ENCODE data around the gene SYNE1. TPM values are rescaled to one million over a fixed set of nuclear protein-coding genes. Genes with fewer than 3 reads are reported as not detected.
A peak's percentile ranks its signal among the peaks of the same experiment; 100 is the strongest.

The SYNE1 gene
- total and polyA plus RNA-seq, 7 donors, result 6.0 to 74.6 (median 16.5) TPM

DNA sequence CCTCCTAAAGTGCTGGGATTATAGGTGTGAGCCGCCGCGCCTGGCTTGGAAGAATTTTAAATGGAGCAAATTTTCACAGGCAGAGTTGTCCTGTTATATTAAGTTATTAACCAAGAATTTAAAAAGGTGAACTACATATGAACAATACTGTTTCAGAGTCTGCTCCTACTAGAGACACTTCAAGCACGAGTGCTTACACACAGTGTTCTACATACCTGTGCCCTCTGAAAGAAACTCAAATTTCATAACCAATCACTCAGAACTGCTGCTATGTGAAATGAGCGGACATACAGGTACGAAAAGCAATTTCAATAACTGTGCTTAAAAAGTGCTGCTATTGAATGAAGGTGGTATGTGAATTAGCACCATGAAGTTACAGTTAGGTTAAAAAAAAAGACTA, 262.0 kb downstream of the SYNE1 start:
- H3K27me3 ChIP-seq (ENCODE audit: insufficient read depth in 3 of 3, low read length in 2 of 3), result no peaks in the 10 kb centered on the region
- TF ChIP-seq, protein P1, sequence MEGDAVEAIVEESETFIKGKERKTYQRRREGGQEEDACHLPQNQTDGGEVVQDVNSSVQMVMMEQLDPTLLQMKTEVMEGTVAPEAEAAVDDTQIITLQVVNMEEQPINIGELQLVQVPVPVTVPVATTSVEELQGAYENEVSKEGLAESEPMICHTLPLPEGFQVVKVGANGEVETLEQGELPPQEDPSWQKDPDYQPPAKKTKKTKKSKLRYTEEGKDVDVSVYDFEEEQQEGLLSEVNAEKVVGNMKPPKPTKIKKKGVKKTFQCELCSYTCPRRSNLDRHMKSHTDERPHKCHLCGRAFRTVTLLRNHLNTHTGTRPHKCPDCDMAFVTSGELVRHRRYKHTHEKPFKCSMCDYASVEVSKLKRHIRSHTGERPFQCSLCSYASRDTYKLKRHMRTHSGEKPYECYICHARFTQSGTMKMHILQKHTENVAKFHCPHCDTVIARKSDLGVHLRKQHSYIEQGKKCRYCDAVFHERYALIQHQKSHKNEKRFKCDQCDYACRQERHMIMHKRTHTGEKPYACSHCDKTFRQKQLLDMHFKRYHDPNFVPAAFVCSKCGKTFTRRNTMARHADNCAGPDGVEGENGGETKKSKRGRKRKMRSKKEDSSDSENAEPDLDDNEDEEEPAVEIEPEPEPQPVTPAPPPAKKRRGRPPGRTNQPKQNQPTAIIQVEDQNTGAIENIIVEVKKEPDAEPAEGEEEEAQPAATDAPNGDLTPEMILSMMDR (IDR thresholded peaks at IDR 0.05), result no peak
- peaks cover 5% of the 10 kb centered on the region for H3K4me1 ChIP-seq
- intact Hi-C loops (cut with DNase I), result no loop called here
- no peaks in the 10 kb centered on the region for H3K9me3 ChIP-seq
- H3K4me3 ChIP-seq, result no peak overlapping the region
- WGBS, 3 donors, result 95 to 98% (median 97%) methylated on average over 6 of the region's 6 CpGs
- no peak for ATAC-seq
- peaks cover 2 to 56% of the 10 kb centered on the region in 2 donors for H3K36me3 ChIP-seq (ENCODE audit: insufficient read depth in 1 of 2, low read depth in 1 of 2)
- no peak overlapping the region for H3K27ac ChIP-seq
- no peak for DNase-seq

DNA sequence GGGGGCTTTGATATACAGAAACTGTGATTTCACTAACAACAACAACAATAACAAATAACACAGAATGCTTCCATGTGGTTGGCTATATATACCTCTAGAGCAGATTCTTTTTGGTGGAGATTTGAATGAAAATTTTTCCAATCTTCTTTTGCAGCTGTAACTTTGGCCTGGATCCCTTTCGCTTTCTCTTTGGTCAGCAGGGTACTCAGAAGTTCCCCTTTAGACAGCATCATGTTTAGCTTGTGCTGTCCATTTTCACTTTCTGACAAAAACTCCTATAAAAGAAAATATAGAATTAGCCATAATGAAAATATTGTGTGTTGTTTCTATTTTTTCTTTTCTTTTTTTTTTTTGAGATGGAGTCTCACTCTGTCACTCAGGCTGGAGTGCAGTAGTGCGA, 264.2 kb downstream of the SYNE1 start:
- H3K4me3 ChIP-seq, result no peak overlapping the region
- H3K36me3 ChIP-seq (ENCODE audit: insufficient read depth in 1 of 2, low read depth in 1 of 2), result peaks cover 2 to 62% of the 10 kb centered on the region in 2 donors
- DNase-seq (no peak), ATAC-seq (no peak)
- intact Hi-C loops (cut with DNase I), result no loop called here
- H3K9me3 ChIP-seq, result no peaks in the 10 kb centered on the region
- peaks cover 15% of the 10 kb centered on the region for H3K4me1 ChIP-seq
- WGBS, 3 donors, result 97 to 99% (median 98%) methylated on average over 2 of the region's 2 CpGs
- TF ChIP-seq, protein P1 (IDR thresholded peaks at IDR 0.05), result no peak
- H3K27ac ChIP-seq, result no peak overlapping the region
- no peaks in the 10 kb centered on the region for H3K27me3 ChIP-seq (ENCODE audit: insufficient read depth in 3 of 3, low read length in 2 of 3)

DNA sequence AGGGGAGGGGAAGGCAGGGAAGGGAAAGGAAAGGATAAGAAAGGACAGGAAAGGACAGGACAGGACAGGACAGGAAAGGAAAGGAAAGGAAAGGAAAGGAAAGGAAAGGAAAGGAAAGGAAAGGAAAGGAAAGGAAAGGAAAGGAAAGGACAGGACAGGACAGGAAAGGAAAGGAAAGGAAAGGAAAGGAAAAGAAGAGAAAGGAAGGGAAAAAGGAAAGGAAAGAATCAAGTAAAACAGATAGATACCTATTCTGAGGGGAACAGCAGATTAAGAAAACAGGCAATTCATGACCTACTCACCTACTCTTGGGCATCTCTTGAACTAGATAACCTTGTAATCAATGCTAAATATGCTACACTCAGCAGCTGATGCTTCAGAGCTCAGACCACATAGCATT, 265.4 kb downstream of the SYNE1 start:
- DNase-seq (no peak), ATAC-seq (no peak)
- TF ChIP-seq, protein P1 (IDR thresholded peaks at IDR 0.05), result no peak
- no peak overlapping the region for H3K4me3 ChIP-seq
- no peaks in the 10 kb centered on the region for H3K9me3 ChIP-seq
- H3K36me3 ChIP-seq (ENCODE audit: insufficient read depth in 1 of 2, low read depth in 1 of 2), result peaks cover 2 to 72% of the 10 kb centered on the region in 2 donors
- intact Hi-C loops (cut with DNase I), result no loop called here
- no peaks in the 10 kb centered on the region for H3K27me3 ChIP-seq (ENCODE audit: insufficient read depth in 3 of 3, low read length in 2 of 3)
- peaks cover 15% of the 10 kb centered on the region for H3K4me1 ChIP-seq
- H3K27ac ChIP-seq, result no peak overlapping the region

DNA sequence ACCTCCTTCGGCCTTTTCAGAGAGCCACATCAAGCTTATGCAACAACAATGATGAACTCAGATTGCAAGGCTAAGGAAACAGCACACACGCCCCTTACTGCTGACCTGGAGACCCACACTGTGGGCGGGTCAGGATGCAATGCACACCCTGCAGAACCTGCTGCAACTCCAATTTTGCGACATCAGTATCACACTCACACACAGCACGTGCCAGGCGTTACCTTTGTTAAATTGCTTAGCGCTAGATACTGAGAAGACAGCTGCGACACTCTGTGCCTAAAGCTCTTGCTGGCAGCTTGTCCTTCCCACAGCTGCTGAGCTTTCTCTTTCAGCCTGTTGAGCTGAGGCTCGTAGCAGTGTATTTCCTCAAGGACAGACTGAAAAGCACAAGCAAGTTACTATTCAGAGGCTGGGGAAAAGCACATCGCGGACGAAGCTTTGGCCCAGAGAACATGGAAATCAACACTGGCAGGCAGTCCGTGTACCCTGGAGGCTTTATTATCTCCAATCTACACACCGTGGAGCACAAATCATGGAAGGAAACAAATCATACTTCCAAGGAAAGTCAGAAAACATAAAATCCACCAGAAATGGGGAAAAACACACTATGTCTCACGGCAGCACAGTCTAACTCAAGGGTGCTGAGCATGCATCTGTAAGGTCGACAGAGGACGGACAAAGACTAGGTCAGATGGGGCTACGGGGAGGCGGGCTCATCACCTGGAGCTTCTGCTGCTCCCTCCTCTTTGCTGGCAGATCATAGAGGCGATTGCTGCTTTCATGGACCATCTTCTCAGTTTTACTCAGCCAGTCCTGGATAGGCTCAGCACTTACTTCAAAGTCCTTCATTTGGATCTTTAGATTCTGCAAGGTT, 268.2 kb downstream of the SYNE1 start:
- Histone ChIP-seq H3K27me3 (ENCODE audit: insufficient read depth in 3 of 3, low read length in 2 of 3) (no peaks in the 10 kb centered on the region), H3K4me3 (peak overlapping the region; percentile 50), H3K9me3 (no peaks in the 10 kb centered on the region), H3K36me3 (ENCODE audit: insufficient read depth in 1 of 2, low read depth in 1 of 2) (peaks cover 2 to 67% of the 10 kb centered on the region in 2 donors), H3K27ac (peak overlapping the region; percentile 81), H3K4me1 (peaks cover 15% of the 10 kb centered on the region)
- peak; percentile 65 to 80 for DNase-seq
- peak; percentile 94 to 98 (median 96) for ATAC-seq
- TF ChIP-seq, protein P1 (IDR thresholded peaks at IDR 0.05), result no peak
- intact Hi-C loops (cut with DNase I), result no loop called here
- WGBS, 3 donors, result 20 to 26% (median 20%) methylated on average over 20 of the region's 20 CpGs
